K562 (cell line): ENCODE results near the gene GJB2. TPM values are rescaled to one million over a fixed set of nuclear protein-coding genes. Genes with fewer than 3 reads are reported as not detected.

Experiments
- ATAC-seq: fragments of 200-7000 bp; cut with Tn5 transposase; 3 replicates; pipeline ENCODE4 v1.9.1; 2020; ENCODE audit warnings: moderate library complexity
- BruUV-seq: library from RNA; stranded (reverse); fragments of 400-500 nt; replicated peaks from 2 replicates; lab custom pipeline; 2021; lab: Mats Ljungman, UMichigan
- CTCF ChIA-PET: fragments of 300-600 bp; formaldehyde crosslinking; extraction: SDS; loops from one replicate; lab custom pipeline; 2021; ENCODE audit warnings: low intra/inter-chr PET ratio; lab: Yijun Ruan, JAX
- POLR2A ChIA-PET: fragments of 300-600, 350-650 bp; sonication (Branson Sonifier 250); formaldehyde crosslinking; extraction: SDS; loops from one replicate; lab custom pipeline; 2021; ENCODE audit warnings: antibody characterized with exemption, inconsistent platforms; lab: Yijun Ruan, JAX
- DNase-seq, 4 experiments: peaks; one replicate each; pipeline versions ENCODE4 v3.0.0 to v3.0.0-alpha.2; 2011 to 2018; ENCODE audit warnings: low spot score in 3 of 4, mixed read lengths in 3 of 4; ENCODE audit errors: extremely low read depth in 1 of 4
- FAIRE-seq: peaks from 2 replicates; lab custom pipeline; 2011; peaks lifted over from hg19 to GRCh38; lab: Jason Lieb, UNC
- H2AFZ ChIP-seq: 2 replicates; pipeline ENCODE4 v1.6.0; 2011; ENCODE audit warnings: low read depth, low read length, control low read depth, inconsistent platforms
- H3K27ac ChIP-seq: fragments of 200-600 bp; 3 replicates; pipeline ENCODE4 v1.8.0; 2011; ENCODE audit warnings: low read depth, mild to moderate bottlenecking, control low read depth, inconsistent platforms, low read length, moderate library complexity, mixed read lengths; ENCODE audit errors: extremely low read depth
- H3K27me3 ChIP-seq, 2 experiments: fragments of 300-600 bp in 1 of 2; 2 replicates in 1 of 2; 3 replicates in 1 of 2; pipeline versions ENCODE4 v1.6.0 to v1.8.0; 2011; ENCODE audit warnings: inconsistent platforms in 2 of 2, low read length in 2 of 2, mild to moderate bottlenecking in 1 of 2, mixed read lengths in 1 of 2, moderate library complexity in 1 of 2; ENCODE audit not compliant: control insufficient read depth in 2 of 2, insufficient read depth in 2 of 2
- H3K36me3 ChIP-seq: fragments of 300-600 bp; 3 replicates; pipeline ENCODE4 v1.8.0; 2011; ENCODE audit warnings: mild to moderate bottlenecking, low read length, inconsistent platforms; ENCODE audit not compliant: control insufficient read depth, insufficient read depth
- H3K4me1 ChIP-seq, 2 experiments: fragments of 200-600 bp in 1 of 2; replicated peaks in 1 of 2; 2 replicates in 1 of 2; 3 replicates in 1 of 2; pipeline versions ENCODE4 v1.5.1 to v1.8.0; 2011; ENCODE audit warnings: inconsistent platforms in 2 of 2, low read length in 2 of 2, mild to moderate bottlenecking in 1 of 2, mixed read lengths in 1 of 2, moderate library complexity in 1 of 2; ENCODE audit not compliant: control insufficient read depth in 2 of 2, insufficient read depth in 2 of 2
- H3K4me2 ChIP-seq: 2 replicates; pipeline ENCODE4 v1.6.1; 2011; ENCODE audit warnings: low read length, control low read depth, inconsistent platforms, mixed read lengths; ENCODE audit not compliant: insufficient read depth
- H3K4me3 ChIP-seq: fragments of 200-600 bp; sonication (generic), shearing (Covaris generic); 2 replicates; pipeline ENCODE4 v1.5.1; 2016; ENCODE audit warnings: control low read depth, inconsistent platforms
- H3K79me2 ChIP-seq: fragments of 200-600 bp; 3 replicates; pipeline ENCODE4 v1.8.0; 2011; ENCODE audit warnings: low read length, inconsistent platforms; ENCODE audit not compliant: control insufficient read depth, insufficient read depth
- H3K9ac ChIP-seq, 2 experiments: 2 replicates each; pipeline versions ENCODE4 v1.6.0 to v1.6.1; 2011; ENCODE audit warnings: low read depth in 2 of 2, low read length in 2 of 2, control low read depth in 1 of 2, inconsistent platforms in 1 of 2, mild to moderate bottlenecking in 1 of 2, mixed read lengths in 1 of 2; ENCODE audit not compliant: insufficient read depth in 1 of 2
- H3K9me1 ChIP-seq: one replicate; pipeline ENCODE4 v1.6.0; 2011; ENCODE audit warnings: inconsistent platforms, mild to moderate bottlenecking, low read length, moderate library complexity; ENCODE audit not compliant: control insufficient read depth, insufficient read depth
- H3K9me3 ChIP-seq: replicated peaks from 2 replicates; pipeline ENCODE4 v1.5.1; 2011; ENCODE audit warnings: low read depth, low read length, inconsistent platforms; ENCODE audit not compliant: control insufficient read depth, insufficient read depth
- H4K20me1 ChIP-seq: replicated peaks from 2 replicates; pipeline ENCODE4 v1.6.1; 2011; ENCODE audit warnings: low read length, inconsistent platforms, mixed read lengths; ENCODE audit not compliant: control insufficient read depth, insufficient read depth
- BRF2 ChIP-seq: IDR thresholded peaks from 3 replicates; pipeline ENCODE4 v1.6.1; 2011; ENCODE audit warnings: borderline replicate concordance, mild to moderate bottlenecking; ENCODE audit not compliant: insufficient read length, insufficient read depth
- CREB3 ChIP-seq: fragments of 450-650 bp; conservative IDR thresholded peaks from 2 replicates; pipeline ENCODE4 v1.6.1; 2016; ENCODE audit warnings: missing genetic modification characterization, low read depth, mild to moderate bottlenecking, missing compliant biosample characterization, moderate library complexity
- EZH2 ChIP-seq: IDR thresholded peaks from 2 replicates; pipeline ENCODE4 v1.6.1; 2012; ENCODE audit warnings: low read depth, mild to moderate bottlenecking, inconsistent platforms, low read length, borderline replicate concordance
- HDAC3 ChIP-seq: fragments of 450-650 bp; IDR thresholded peaks from 2 replicates; pipeline ENCODE4 v1.6.1; 2018; ENCODE audit warnings: borderline replicate concordance, mild to moderate bottlenecking, moderate library complexity; ENCODE audit not compliant: partially characterized antibody
- ILK ChIP-seq: fragments of 450-650 bp; IDR thresholded peaks from 2 replicates; pipeline ENCODE4 v1.6.1; 2016; ENCODE audit warnings: missing genetic modification characterization, low read depth, mild to moderate bottlenecking, missing compliant biosample characterization, moderate library complexity, borderline replicate concordance
- LEF1 ChIP-seq: fragments of 450-650 bp; IDR thresholded peaks from 2 replicates; pipeline ENCODE4 v1.6.1; 2016; ENCODE audit warnings: mild to moderate bottlenecking
- MCM5 ChIP-seq: fragments of 450-650 bp; IDR thresholded peaks from 2 replicates; pipeline ENCODE4 v1.6.1; 2016; ENCODE audit warnings: low read depth
- PRDM10 ChIP-seq: fragments of 450-650 bp; IDR thresholded peaks from 2 replicates; pipeline ENCODE4 v1.6.1; 2018; ENCODE audit not compliant: partially characterized antibody
- SIN3A ChIP-seq, 2 experiments: fragments of 150-350 bp in 1 of 2; IDR thresholded peaks; 2 replicates each; pipeline ENCODE4 v1.6.1; 2011 to 2016; ENCODE audit warnings: borderline replicate concordance in 2 of 2, low read depth in 2 of 2, low read length in 2 of 2, mild to moderate bottlenecking in 2 of 2, moderate library complexity in 2 of 2; ENCODE audit not compliant: control insufficient read depth in 1 of 2
- THAP12 ChIP-seq: fragments of 250-450 bp; sonication (Bioruptor Pico); IDR thresholded peaks from 2 replicates; pipeline ENCODE4 v1.9.0; 2021; ENCODE audit warnings: mild to moderate bottlenecking, inconsistent platforms
- ZNF140 ChIP-seq: fragments of 250-450 bp; sonication (Bioruptor Pico); IDR thresholded peaks from 2 replicates; pipeline ENCODE4 v1.8.0; 2021; ENCODE audit warnings: moderate library complexity, mild to moderate bottlenecking, inconsistent platforms
- ZNF561 ChIP-seq: fragments of 450-650 bp; formaldehyde crosslinking; conservative IDR thresholded peaks from 2 replicates; pipeline ENCODE4 v1.4.0; 2020; ENCODE audit warnings: mild to moderate bottlenecking, moderate library complexity
- WGBS: fragments of 100-300 bp; shearing (Covaris generic); methylation state at CpG from one replicate; pipeline ENCODE4 v1.1.6; 2016; ENCODE audit warnings: low coverage, mixed read lengths; ENCODE audit not compliant: insufficient coverage; ENCODE audit errors: missing lambda C conversion rate; 5-methylcytosine and 5-hydroxymethylcytosine counted together
- in situ Hi-C: fragments of 300-500 bp; cut with MboI; formaldehyde crosslinking; loops from 4 replicates; pipeline ENCODE4 v1.15.0; 2018; ENCODE audit warnings: inconsistent platforms, mixed read lengths
- intact Hi-C: fragments of 100-400 bp; cut with micrococcal nuclease; formaldehyde crosslinking; loops from 2 replicates; pipeline ENCODE4 v1.14.2; 2022
- polyA plus RNA-seq, 8 experiments: library from polyadenylated mRNA; depleted of rRNA in 4 of 8; stranded (reverse) in 5 of 8; unstranded in 3 of 8; fragments of >200 nt; fragmentation: Nextera tagmentation in 2 of 8; fragmentation: Illumina TruSeq in 1 of 8; extraction: Ambion mirVana in 2 of 8; extraction: Trizol in 1 of 8; gene quantifications; 2 replicates each; pipeline versions ENCODE4 v1.2.1 to v1.2.3, GENCODE V29; 2011 to 2014; ENCODE audit warnings: inconsistent platforms in 1 of 8, missing spikeins in 1 of 8
- total RNA-seq, 7 experiments: library from RNA; depleted of rRNA in 6 of 7; stranded (reverse); fragments of >200 nt in 6 of 7; fragmentation: Illumina TruSeq in 2 of 7; extraction: Trizol in 2 of 7; gene quantifications; 2 replicates each; pipeline versions ENCODE4 v1.2.1 to v1.2.3, GENCODE V29; 2011 to 2021; ENCODE audit warnings: low replicate concordance in 1 of 7

GJB2 gene
- total and polyA plus RNA-seq, 9 of the 15 experiments (the other 6 are each of a cell fraction or from before 2014, with no cell fraction given) = not detected

- no TSS peak for BruUV-seq
- Histone ChIP-seq H3K79me2 (no peaks in the 10 kb centered on the region), H3K9me1 (no peaks in the 10 kb centered on the region), H3K27me3 (peaks cover 4 to 36% of the 10 kb centered on the region in 2 experiments; a peak in 2 of 5 replicates), H4K20me1 (no peaks in the 10 kb centered on the region; the same call in 1 of the 2 replicates), H3K36me3 (no peaks in the 10 kb centered on the region), H2AFZ (no peak overlapping the region), H3K27ac (no peak overlapping the region), H3K4me1 (no peaks in the 10 kb centered on the region; a peak in 1 of 5 replicates), H3K4me2 (no peak overlapping the region), H3K4me3 (no peak overlapping the region), H3K9me3 (no peaks in the 10 kb centered on the region), H3K9ac (no peak overlapping the region)
- WGBS = 14% methylated on average over 7 of the region's 7 CpGs
- intact Hi-C loops (no loop called here), in situ Hi-C loops (loop anchor here (10.0 kb wide), 1 partner anchor 184 kb away; no protein-coding TSS in a partner anchor)
- ChIA-PET CTCF (no interaction called here), POLR2A (no interaction called here)
- TF ChIP-seq ILK (tag) (no peak), CREB3 (tag) (no peak), PRDM10 (no peak), HDAC3 (no peak), LEF1 (no peak), EZH2 (no peak), MCM5 (no peak), ZNF140 (CRISPR knock-in tag) (no peak), ZNF561 (CRISPR knock-in tag) (no peak), SIN3A (IDR thresholded peaks at IDR 0.05; ENCODE audit: borderline replicate concordance in 2 of 2, control insufficient read depth in 1 of 2, low read depth in 2 of 2, low read length in 2 of 2) (no peak), BRF2 (no peak), THAP12 (CRISPR knock-in tag) (no peak)
- no peak for DNase-seq
- no peak for FAIRE-seq
- ATAC-seq = no peak
Measured at GRCh38 chr13:20168396-20168795, 24.3 kb downstream of the GJB2 start.
